ENCODE results near the gene SLC44A1.

SLC44A1 gene

DNA sequence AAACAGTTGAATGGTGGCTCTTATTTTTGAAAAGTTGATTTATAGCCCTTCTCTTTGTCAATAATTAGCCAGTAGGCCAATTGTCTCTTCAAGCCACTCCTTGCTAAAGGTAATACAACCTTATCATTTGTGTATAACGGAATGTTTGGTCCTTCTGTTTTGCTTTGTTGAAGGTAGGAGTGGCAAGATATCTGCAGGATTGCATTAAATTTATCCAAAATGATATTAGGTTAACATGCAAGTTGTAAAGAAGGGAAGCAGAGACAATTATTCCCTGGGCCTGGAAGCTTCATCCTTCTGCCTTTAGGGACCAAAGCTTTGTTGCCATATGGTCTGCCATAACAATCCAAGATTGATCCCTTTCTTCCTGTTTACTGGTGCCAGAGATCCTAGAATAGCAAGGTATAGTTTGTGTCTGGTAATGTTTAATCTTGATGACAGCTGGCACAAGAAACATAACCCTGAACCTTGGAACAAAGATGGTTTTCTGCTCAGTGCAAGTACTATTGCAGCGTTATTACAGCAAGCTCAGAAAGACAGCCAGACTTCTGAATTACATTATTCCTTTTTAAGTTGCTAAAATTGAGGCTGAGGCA, 187.9 kb downstream of the SLC44A1 start:
- no peak for DNase-seq (ENCODE audit: low spot score)

DNA sequence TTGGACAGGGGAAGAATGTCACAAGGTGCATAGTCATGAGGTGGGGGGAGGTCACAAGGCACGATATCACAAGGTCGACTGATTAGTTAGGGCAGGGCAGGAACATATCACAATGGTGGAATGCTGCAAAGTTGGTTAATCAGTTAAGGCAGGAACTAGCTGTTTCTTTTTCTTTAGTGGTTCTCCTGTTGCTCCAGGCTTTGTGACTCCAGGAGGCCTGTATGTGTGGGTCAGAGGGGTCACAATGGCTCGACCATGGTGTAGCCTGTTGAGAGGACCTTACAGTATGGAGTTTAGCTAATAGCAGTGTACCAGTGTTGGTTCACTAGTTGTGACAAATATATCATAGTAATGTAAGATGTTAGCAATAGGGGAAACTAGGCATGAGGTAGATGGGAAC, 191.0 kb downstream of the SLC44A1 start:
- DNase-seq (ENCODE audit: low spot score), result no peak

DNA sequence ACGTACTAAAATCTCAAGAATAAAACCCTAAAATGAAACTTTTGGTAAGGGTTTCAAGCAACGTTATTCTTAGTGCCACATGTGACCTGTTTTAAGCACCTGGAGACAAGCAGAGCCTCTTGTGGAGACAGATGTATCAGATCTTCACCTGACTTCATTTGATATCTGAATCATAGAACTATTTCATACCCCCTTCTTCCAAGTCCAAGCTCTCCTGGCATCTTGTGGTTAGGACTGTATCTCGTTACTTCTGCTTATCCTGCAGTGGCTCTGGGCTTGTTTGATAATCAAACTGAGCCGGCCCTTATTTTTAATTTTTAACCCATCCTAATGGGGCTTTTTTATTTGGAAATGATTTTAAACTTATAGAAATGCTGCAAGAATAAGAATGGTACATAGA, 192.3 kb downstream of the SLC44A1 start:
- no peak for DNase-seq (ENCODE audit: low spot score)

DNA sequence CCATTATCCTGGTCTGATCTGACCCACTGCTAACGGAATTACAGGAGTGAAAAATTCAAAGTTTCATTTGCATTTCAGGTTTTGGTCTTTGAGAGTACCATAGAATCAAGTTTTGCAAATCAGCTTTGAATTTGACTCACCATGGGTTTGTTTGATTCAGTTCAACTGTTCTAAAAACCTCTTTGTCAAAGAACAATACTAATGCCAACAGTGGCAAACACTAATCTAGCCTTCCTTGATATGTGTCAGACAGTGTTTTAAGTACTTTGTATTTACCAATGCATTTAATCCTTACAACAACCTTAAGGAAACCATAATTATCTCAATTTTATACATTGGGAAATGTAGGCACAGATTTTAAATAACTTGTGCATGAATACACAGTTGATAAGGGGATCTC, 193.3 kb downstream of the SLC44A1 start:
- DNase-seq (ENCODE audit: low spot score), result no peak

DNA sequence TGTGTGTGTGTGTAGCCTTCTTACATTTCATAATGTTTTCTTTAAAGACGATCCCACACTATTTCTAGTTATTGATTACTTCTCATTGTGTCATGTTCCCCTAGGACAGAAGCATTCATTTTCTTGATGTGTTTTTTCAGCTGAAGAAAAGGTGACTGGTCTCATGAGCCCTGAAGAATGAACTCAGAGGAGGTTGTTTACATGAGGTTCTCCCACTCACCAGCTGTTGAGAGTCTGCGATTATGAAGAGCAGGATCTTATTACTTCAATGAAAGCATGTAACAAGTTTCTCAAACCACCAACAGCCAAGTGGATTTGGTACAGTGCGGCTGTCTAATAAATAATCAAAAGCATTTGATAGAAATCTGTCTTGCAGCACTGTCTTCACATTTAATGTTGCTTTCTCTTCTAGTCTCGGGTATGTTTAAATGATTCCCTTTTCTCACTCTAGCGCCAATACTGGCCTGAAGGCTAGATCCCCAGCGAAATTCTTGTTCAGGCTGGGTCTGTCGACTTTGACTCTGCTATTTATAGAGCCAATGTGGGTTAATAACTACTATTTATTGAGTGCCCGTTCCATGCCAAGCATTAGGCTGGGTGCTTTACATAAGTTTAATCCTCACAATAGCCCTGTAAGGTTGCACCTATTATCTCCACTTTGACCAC, 193.8 kb downstream of the SLC44A1 start:
- DNase-seq (ENCODE audit: low spot score), result no peak

DNA sequence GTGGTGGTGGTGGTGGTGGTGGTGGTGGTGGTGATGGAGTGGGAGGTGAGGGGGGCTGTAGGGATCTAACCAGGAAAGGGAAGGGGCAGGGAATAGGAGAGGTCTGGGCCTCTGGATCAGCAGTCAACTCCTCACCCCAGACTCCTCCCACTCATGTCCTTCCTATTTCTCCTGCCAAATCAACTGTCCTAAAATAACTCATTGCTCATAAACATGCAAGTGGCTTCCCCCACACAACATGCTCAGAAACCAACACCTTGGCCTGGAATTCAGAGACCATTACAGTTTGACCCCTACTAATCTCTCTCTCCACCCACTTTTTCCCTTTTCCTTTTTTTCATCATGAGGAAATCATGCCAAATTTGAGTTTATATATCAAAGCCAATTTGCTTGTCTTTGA, 195.0 kb downstream of the SLC44A1 start:
- no peak for DNase-seq (ENCODE audit: low spot score)

DNA sequence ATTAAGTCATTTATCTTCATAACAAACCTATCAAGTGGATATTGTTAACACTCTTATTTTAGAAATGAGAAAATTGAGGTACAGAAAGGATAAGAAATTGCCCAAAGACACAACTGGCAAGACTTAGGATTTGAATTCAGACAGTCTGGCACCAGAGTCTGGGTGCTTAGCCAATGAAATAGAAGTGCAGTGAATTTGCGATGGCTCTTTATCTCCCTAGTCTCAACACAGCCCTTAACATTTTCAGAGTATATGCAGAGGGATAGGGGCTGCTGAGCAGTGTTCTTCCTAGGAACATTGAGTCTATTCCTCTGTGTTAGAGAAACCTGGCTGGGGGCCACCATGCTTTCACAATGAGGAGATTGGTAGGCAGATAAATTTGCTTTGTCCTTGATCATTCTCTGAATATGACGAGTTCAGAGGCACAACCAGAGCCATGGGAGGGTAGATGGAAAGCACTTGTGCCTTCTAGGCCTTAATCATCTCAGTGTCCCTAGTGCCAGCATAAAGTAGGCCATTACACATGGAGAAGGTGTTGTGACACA, 197.2 kb downstream of the SLC44A1 start:
- no peak for DNase-seq (ENCODE audit: low spot score)

DNA sequence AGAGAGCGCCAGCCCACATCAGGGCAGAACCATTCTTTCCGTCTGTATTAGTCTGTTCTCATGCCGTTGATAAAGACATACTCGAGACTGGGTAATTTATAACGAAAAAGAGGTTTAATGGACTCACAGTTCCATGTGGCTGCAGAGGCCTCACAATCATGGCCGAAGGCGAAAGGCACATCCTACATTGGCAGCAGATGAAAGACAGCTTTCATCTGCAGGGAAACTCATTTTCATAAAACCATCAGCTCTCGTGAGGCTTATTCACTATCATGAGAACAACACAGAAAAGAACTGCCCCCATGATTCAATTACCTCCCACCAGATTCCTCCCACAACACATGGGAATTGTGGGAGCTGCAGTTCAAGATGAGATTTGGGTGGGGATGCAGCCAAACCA, 198.7 kb downstream of the SLC44A1 start:
- DNase-seq (ENCODE audit: low spot score), result no peak

DNA sequence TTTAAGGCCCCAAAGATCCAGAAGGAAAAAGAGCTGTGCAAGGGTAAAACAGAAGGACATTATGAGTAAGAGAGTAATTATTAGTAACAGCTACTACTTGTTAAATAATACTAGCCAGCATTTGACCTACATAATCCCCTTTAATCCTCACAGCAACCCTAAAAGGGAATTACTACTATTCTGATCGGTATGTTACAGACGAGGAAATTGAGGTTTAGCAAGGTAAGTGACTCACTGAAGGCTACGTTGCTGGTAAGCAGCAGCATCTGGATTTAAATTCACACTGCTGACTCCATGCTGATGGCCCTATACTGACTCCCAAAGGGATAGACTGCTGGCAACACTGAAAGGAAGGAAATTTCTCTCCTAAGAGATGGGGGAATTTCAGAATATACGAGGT, 199.7 kb downstream of the SLC44A1 start:
- DNase-seq (ENCODE audit: low spot score), result no peak

DNA sequence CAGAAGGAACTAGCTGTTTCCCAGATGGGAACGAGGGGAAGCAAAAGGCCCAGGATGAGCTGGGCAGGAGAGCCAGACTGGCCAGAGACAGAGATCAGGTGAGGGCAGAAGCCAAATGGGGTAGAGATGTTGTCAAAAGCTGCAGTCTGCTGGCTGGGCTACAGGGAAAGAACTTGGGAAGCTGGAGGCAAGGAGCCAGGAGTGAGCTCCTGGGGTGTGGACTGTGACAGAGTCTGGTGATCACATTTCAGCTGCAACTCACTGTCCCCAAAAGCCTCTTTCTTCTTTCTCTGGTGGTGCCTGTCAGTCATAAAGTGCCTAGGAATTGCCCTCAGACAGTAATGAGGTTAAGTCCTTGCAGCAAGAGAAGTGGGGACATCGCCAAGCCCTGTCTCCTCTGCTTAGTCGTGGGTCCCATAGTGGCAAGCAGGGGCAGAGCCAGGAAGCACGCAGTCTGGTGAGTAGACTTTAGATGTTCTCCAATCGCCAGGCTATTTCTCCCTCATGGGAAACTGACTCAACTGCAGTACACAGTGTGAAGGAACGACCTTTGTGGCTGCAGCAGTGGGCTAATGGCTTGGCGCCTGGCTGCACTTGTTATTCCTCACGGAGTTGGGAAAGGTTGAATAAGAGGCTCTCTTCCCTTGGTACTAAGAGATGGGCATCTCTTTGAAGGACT, 200.9 kb downstream of the SLC44A1 start:
- no peak for DNase-seq (ENCODE audit: low spot score)

DNA sequence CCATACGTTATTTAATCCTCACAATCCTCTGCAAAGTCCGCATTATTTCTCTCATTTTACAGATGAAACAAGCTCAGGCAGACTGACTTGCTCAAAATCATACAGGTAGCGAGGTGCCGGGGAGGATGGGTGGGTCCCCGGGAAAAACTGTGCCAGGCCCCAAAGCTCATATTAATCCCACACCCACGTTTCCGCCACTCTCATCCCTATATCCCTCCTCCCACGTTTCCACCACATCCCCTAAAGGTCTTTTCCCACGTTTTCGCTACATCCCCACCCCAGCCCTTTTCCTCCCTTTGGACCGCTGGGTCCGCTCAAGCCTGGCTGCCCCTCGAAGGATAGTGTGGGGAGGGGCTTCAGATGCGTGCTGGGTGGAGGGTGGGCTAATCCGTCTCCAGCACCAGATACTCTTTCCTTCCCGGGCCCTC, 202.9 kb downstream of the SLC44A1 start:
- peak; percentile 25 for DNase-seq (ENCODE audit: low spot score)

DNA sequence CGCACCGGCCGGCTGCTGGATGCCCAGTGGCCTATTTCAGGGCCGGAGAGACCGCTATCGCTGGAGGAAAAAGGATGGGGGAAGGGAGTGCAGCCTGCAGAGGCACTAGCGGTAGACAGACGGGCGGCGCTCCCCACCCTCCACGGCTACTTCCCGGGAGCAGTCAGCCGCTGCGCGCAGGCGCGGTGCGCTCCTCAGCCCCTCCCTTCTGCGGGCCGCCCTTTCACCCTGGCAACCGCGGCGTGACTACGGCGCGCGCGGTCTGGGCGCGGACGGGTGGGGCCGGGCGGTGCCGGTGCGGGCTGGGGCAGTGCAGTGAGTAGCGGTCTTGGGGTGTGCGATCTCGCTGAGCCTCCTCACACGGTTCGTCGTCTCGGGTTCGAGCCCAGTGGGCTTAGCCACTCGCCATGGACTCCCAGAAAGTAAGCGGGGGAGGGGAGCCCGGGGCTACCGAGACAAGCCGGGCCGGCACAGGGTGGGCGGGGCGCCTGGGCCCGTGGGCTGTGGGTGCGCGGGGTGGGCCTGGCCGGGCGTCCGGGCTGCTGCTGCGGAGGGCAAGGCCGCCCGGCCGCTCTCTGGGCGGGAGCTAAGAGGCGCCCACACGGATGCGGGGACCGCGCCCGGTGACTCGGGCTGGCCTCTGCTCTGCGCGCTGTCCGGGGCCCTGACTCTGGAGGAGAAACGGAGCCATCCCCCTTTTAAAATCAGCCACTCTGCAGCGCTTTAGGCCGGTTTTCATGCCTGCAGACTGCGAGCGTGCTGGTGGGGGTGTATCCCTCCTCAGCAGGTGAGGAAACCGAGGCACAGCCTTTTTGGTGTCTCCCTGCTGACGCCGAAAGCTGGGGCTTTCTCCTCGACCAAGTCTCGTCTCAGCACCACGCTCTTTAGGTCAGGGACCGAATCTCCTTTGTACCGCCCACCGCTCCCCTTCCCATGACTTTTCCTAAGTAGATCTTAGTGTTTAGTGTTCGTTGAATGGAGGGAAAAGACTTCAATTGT, 203.7 kb downstream of the SLC44A1 start, which contains the start of gene FSD1L:
Gene FSD1L, plus strand, starts transcription at position 221 of the 999 bp plus-strand sequence. Its CDS starts 187 bp downstream, at position 408.
- DNase-seq (ENCODE audit: low spot score), result peak; percentile 93

DNA sequence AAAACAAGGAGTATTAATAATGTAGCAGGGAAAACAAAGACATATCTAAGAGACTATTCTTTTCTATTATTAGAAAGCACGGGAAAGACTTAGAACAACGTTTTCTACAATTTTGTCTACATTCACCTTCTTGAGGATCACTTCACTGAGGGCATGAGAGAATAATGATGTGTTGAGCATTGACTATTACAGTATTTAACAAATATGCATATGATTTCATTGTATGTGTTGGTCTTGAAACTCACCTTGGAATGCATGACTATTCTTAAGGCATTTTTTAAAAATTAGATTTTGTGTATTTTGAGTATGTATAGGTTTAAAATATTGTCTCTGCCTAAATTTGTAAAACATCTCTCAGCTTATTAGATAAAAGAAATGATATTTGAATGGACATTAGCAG, 204.6 kb downstream of the SLC44A1 start:
- no peak for DNase-seq (ENCODE audit: low spot score)

DNA sequence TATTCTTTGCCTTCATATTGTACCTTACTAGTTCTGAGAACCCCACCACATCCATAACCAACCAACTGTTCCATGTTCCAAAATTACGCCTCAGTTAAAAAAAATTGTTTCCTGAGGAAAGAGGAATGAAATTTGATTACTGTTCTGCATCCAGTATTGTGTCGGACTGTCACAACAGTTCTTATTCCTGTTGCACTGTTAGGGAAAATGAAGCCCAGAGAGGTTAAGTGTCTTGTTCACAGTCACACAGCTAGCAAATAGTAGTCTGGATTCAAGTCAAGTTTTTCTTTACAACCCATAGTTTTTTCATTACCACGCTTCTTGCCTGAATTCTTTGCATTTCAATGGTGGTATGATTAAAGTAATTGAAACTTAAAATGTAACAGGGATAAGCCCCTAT, 207.7 kb downstream of the SLC44A1 start:
- no peak for DNase-seq (ENCODE audit: low spot score)

DNA sequence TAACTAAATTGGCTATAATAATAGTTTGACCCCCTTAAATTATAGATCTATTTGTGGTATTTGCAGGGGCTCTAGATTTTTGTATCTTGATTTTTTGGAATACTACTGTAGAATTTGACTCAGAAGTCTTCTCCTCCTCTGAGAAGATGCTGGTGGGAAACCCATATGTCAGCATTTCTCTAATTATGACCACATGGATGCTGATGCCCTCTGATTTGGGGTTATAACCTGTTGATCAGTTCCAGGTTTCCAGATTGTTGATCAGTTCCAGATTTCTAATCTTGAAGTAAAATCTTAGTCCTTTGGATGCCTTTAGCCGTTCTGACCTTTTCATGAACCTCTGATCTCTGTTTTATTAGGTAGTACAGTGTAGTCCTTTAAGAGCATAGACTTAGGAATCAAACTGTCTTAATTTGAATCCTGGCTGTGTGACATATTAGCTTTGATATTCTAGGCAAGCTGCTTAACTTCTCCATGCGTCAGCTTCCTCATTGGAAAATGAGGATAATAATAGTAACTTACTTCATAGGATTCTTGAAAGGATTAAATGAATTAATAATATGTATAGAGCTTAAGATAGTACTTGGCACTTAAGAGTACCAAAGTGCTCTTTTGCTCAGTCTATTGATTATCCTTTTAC, 211.5 kb downstream of the SLC44A1 start:
- no peak for DNase-seq (ENCODE audit: low spot score)

DNA sequence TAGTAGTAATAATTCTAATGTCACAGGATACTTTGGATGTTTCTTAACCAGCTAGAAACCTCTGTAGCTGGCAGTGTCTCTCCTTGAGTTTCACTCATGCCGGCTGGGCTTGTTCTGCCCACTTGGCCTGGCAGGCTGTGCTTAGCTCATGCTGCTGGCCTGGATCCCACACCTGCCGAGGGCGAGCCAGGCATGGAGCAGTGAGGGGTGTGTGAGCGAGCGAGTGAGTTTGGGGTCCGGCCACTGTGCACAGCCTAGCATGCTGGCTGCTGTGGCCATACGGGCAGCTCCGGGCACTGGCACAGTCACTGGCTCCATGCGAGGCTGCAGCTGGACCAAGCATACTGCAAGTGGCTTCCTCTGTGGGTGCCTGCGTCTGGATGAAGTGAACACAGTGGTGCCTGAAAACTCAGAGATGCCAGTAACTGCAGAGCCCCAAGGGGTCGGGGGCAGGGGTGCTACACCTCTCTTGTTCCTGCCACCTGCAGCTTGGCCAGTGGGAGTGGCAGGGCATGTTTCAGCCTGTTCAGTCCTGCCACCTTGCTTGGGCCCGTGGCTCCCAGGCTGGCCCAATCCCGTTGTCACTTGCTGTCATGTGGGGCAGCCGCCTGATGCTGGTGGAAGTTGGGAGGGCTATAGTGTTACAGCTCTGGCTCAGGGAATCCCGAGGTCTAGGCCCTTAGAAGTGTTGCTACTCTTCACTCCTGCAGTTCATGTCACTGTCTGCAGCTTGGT, 213.3 kb downstream of the SLC44A1 start:
- peak; percentile 54 for DNase-seq (ENCODE audit: low spot score)

DNA sequence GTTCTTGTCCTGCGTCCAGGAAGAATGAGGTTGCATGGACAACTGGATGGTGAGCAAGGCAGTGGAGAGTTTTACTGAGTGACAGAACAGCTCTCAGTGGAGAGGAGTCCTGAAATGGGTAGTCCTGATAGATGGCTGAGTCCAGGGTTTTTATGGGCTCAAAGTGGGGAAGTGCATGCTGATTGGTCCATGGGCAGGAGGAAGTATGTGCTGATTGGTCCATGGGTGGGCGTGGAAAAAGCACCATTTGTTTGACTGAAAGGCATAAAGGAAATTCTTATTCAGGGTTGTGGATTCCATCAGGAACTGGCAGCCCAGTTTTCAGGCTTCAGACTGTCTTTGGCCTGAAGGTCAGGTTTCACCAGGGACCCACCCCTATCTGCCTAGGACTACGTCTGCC, 214.0 kb downstream of the SLC44A1 start:
- no peak for DNase-seq (ENCODE audit: low spot score)

DNA sequence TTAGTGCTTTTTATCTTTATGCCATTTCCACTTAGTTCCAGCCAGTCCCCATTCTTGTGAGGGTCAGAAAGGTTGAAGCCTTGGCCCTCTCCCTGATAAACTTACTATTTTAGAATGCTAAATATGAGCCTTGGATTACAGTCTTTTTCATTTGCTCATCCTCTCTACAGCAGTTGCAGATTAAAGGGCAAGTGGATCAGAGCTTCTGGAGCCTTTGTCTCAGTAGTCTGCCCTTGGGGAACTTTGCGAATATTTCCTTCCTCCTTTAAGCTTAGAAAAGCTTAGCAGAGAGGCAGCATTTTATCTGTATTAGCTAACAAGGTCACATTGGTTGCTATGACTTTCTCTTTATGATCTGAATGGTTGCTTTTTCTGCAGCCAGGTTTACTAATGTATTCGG, 214.9 kb downstream of the SLC44A1 start:
- no peak for DNase-seq (ENCODE audit: low spot score)

DNA sequence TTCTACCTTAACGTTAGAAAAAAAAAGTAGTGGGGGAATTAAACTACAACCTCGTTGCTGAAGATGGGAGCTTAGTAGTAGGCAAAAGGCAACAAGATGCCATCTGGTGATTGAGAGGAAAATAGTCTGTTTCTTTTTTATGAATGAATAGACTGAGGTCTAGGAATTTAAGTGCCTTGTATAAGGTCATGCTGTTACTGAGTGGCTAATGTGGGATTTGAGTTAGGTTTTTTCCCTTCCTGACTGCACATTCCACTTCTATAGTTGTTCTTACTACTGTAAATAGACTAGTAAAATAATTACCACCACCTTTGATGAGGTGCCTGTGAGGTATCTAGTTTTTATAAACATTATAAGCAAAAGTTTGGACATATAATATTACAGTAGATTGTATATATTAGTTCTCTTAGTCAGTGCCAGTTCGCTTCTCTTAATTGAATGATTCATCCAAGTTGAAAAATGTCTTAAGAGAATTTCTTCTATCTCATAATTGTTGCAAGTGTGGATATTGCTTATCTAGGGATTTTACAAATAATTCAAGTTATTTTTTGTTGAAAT, 222.5 kb downstream of the SLC44A1 start:
- no peak for DNase-seq (ENCODE audit: low spot score)

DNA sequence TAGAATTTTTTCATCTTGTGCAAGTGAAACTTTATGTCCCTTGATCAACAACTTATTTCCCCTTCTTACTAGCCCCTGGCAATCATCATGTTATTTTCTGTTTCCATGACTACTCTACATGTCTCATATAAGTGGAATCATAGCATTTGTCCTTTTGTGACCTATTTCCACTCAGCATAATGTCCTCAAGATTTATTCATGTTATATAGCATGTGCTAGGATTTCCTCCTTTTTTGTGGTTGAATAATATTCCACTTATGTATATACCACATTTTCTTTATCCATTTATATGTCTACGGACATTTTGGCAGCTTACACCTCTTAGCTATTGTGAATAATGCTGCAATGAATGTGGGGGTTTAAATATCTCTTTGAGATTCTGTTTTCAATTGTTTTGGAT, 224.4 kb downstream of the SLC44A1 start:
- DNase-seq (ENCODE audit: low spot score), result no peak
